Measurements from ENCODE around the gene DIO2.

The DIO2 gene

DNA sequence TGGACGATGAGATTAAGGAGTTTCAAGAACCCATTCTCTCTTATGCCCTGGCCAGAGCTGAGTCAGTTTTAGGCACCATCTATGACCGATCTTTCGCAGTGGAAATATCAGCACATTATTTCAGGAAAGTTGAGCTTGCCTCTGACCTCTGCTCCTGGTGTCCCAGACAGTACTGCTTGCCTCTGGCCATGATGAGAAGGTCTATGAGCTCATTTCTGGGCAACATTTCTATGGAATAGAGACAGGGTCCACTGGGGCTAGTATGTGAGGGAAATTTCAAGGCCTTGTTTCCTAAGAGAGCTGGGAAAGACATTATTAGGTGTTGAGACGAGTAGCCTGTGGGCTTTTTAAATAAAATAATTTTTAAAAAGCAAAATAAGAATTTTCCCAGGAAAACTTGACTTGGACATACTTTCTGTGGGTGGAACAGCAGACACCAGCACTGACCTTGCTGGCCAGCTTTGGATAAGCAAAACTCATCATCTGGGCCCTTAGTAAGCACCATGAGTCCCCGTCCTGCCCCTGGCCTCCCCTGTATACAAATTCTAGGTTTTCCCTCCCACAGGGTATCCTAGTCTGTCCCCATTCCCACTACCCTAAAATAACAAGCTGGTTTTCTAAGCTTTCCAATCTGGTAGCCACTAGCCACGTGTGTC is 43.4 kb downstream of the DIO2 start:
- DNase-seq, result no peak

DNA sequence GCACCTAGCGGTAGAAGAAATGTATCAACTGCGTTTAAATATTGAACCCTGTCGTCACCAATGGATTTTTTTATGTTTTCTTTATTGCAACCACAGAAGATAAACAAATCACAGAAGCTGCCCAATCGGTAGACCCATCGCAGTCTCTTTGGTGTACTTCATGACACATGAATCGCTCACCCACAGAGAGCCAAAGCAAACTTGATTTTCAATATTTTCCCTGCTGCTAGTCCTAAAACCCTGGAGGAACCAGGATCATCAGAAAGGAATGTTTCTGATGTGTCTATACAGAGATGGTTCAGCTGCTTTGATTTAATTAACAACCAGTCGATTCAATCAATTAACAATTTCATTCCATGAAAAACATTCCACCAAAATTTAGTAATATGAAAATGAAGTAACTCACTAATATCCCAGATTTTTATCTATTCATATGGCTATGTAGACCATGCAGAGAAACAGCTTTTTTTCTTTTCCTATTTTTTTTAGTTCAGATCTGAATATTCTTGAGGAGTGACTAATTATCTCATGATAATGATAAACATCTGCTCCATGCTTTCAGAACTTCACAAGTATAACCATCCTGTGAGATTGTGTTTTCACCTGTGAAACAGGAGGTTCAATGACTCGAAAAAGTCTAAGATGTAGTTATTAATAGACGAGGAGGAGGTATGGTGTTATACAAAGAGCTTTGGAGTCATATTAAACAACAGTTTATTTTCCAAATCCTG is 46.1 kb downstream of the DIO2 start:
- DNase-seq, result no peak

DNA sequence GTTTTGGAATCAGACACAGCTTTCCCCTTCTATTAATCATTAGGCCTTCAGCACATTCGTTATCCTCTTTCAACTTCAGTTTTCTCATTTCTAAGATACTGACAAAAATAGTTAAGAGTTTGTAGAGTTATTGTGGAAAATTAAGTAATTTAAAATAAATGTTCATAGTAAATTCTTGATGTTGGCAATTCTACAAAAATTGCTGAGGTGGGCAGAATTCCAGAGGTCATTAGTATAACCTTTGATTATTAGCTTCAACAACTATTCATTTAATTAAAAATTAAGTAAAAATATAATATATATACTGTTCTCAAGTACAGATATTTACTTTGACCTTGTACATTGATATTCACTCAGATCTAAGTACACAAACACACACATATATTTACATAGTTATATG is 58.5 kb downstream of the DIO2 start:
- DNase-seq, result no peak

DNA sequence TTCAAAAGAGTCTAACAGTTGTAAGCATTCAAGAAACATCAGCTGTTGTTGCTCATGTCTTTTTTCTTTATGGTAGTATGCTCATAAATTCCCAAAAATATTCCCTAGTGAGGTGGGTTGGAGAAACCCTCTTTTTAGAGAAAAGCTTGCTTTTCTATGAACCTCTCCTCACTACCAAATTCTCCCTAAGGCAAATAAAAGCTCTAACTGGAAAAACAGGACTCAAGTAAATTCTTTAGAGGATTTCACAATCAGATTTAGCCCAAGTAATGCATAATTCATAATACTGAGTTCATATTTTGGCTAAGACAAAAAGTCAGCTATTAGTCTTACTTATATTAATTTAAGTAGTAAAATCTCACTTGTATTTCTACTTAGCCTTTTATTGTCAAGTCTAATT is 59.1 kb downstream of the DIO2 start:
- DNase-seq, result no peak

DNA sequence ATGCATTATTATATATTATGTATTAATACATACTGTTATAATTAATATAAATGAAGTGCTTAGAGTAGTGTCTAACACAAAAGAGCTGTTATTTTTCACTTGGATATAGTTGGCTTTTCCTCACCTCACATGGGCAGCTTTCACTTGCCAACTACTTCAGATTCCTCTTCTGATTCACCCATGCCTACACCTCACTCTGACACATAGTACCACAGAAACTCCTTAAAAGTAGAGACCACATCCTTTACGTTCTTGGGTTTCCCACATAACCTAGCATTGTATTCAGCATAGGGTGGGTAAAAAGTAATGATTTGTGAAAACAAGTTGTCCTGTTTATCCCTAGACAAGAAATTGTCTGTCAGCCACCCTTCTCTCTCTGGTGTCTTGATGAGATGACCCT is 61.0 kb downstream of the DIO2 start:
- DNase-seq, result no peak
